Right cardiac atrium (tissue), 5 donors: ENCODE measurements around the gene ENAH. TPM values are rescaled to one million over a fixed set of nuclear protein-coding genes. Genes with fewer than 3 reads are reported as not detected.

Source experiments
- ATAC-seq, 2 donors: fragments of 200-7000 bp; cut with Tn5 transposase; one replicate each; pipeline versions ENCODE4 v1.8.0 to v1.9.1; 2020; ENCODE audit warnings: moderate library complexity in 2 of 2, mild to moderate bottlenecking in 1 of 2
- DNase-seq, 3 donors: peaks; one replicate each; pipeline ENCODE4 v3.0.0-alpha.2; 2020
- H3K27ac ChIP-seq: one replicate; pipeline ENCODE4 v1.5.1; 2013; ENCODE audit warnings: mild to moderate bottlenecking, low read length, control low read depth, moderate library complexity
- H3K27me3 ChIP-seq: one replicate; pipeline ENCODE4 v1.6.1; 2013; ENCODE audit not compliant: control insufficient read depth, insufficient read depth
- H3K4me1 ChIP-seq: one replicate; pipeline ENCODE4 v1.6.1; 2013; ENCODE audit warnings: low read length; ENCODE audit not compliant: control insufficient read depth, insufficient read depth
- H3K4me3 ChIP-seq: one replicate; pipeline ENCODE4 v1.5.1; 2013; ENCODE audit warnings: low read length, control low read depth
- H3K9me3 ChIP-seq: one replicate; pipeline ENCODE4 v1.6.1; 2013; ENCODE audit warnings: low read length; ENCODE audit not compliant: control insufficient read depth
- WGBS: extraction: QIAGEN DNeasy Blood & Tissue Kit; methylation state at CpG from one replicate; pipeline ENCODE4 v1.1.7; 2013; 5-methylcytosine and 5-hydroxymethylcytosine counted together
- intact Hi-C, 4 donors: fragments of 100-400 bp; cut with DNase I; formaldehyde crosslinking; loops; one replicate each; pipeline versions ENCODE4 v1.11.0 to v1.14.0; 2022 to 2023
- polyA plus RNA-seq: library from polyadenylated mRNA; stranded (reverse); fragments of 200-250 nt; gene quantifications from one replicate; pipeline ENCODE4 v1.2.3, GENCODE V29; 2013
- total RNA-seq, 4 donors: library from RNA; stranded (reverse); fragmentation: NEBNext Ultra II Directional; extraction: Animal tissue kit (Norgen Biotek cat#: 25700); gene quantifications; one replicate each; pipeline ENCODE4 v1.2.1, GENCODE V29; 2021
- donor health status: healthy with polysubstance abuse.
- donor health status: DM: no; HTN: yes; CAD: no.
- donor health status: DM: no; HTN: no; CAD: no.
- donor health status: DM: no; HTN: yes; CAD: no; lungs with severe emphysema.
- donor health status: DM: yes; HTN: yes; CAD: no.

Gene ENAH
- total and polyA plus RNA-seq, 5 donors, result 29.8 to 132 (median 108) TPM

- ATAC-seq, result no peak
- H3K4me1 ChIP-seq, result peaks cover 15% of the 10 kb centered on the region
- no peak overlapping the region for H3K27ac ChIP-seq
- H3K4me3 ChIP-seq, result no peak overlapping the region
- no peak for DNase-seq
- intact Hi-C loops, result no loop called here
- H3K9me3 ChIP-seq, result no peaks in the 10 kb centered on the region
- H3K27me3 ChIP-seq, result no peaks in the 10 kb centered on the region
- WGBS, result 80% methylated on average over 6 of the region's 6 CpGs
These were observed 201.6 kb downstream of the ENAH start for GRCh38 chr1:225451340-225451739.

- Histone ChIP-seq H3K4me3 (no peak overlapping the region), H3K4me1 (peaks cover 15% of the 10 kb centered on the region), H3K27me3 (no peaks in the 10 kb centered on the region), H3K9me3 (no peaks in the 10 kb centered on the region), H3K27ac (no peak overlapping the region)
- ATAC-seq (no peak), DNase-seq (peak in 2 of 3 donors; percentile 75 to 77)
- intact Hi-C loops, result no loop called here
- 61% methylated on average over 12 of the region's 12 CpGs for WGBS
These were observed 202.3 kb downstream of the ENAH start for GRCh38 chr1:225450491-225451191.

- 94% methylated on average over 5 of the region's 5 CpGs for WGBS
- ATAC-seq (no peak), DNase-seq (no peak)
- Histone ChIP-seq H3K4me3 (no peak overlapping the region), H3K27ac (no peak overlapping the region), H3K27me3 (no peaks in the 10 kb centered on the region), H3K9me3 (no peaks in the 10 kb centered on the region), H3K4me1 (peaks cover 15% of the 10 kb centered on the region)
- intact Hi-C loops, result no loop called here
These were observed 203.1 kb downstream of the ENAH start for GRCh38 chr1:225449774-225450173.

- ATAC-seq, result no peak
These were observed 203.7 kb downstream of the ENAH start for GRCh38 chr1:225449261-225449660.

GRCh38 chr1:225448146-225448805, 204.6 kb downstream of the ENAH start:
- H3K4me1 ChIP-seq, result peaks cover 14% of the 10 kb centered on the region
- intact Hi-C loops, result no loop called here
- ATAC-seq (no peak), DNase-seq (no peak)
- H3K9me3 ChIP-seq, result no peaks in the 10 kb centered on the region
- H3K27ac ChIP-seq, result peak overlapping the region; percentile 55
- H3K27me3 ChIP-seq, result no peaks in the 10 kb centered on the region
- no peak overlapping the region for H3K4me3 ChIP-seq
- WGBS, result 59% methylated on average over 9 of the region's 9 CpGs

More at GRCh38 chr1:225449261-225449660, 203.7 kb downstream of the ENAH start:
- Histone ChIP-seq H3K4me1 (peaks cover 13% of the 10 kb centered on the region), H3K9me3 (no peaks in the 10 kb centered on the region), H3K4me3 (no peak overlapping the region), H3K27me3 (no peaks in the 10 kb centered on the region), H3K27ac (no peak overlapping the region)
- 95% methylated on average over 9 of the region's 9 CpGs for WGBS
- intact Hi-C loops, result no loop called here
- no peak for DNase-seq

GRCh38 chr1:225447650-225448089, 205.3 kb downstream of the ENAH start:
- H3K4me1 ChIP-seq, result peaks cover 15% of the 10 kb centered on the region
- H3K9me3 ChIP-seq, result no peaks in the 10 kb centered on the region
- intact Hi-C loops, result no loop called here
- no peaks in the 10 kb centered on the region for H3K27me3 ChIP-seq
- DNase-seq, result peak in 2 of 3 donors; percentile 69 to 82
- H3K4me3 ChIP-seq, result no peak overlapping the region
- H3K27ac ChIP-seq, result peak overlapping the region; percentile 75
- ATAC-seq, result peak; percentile 31 to 70
- WGBS, result 15% methylated on average over 8 of the region's 8 CpGs

- H3K9me3 ChIP-seq, result no peaks in the 10 kb centered on the region
- peak overlapping the region; percentile 75 for H3K27ac ChIP-seq
- H3K27me3 ChIP-seq, result no peaks in the 10 kb centered on the region
- whole genome bisulfite sequencing, result 63% methylated on average over 9 of the region's 9 CpGs
- intact Hi-C loops, result no loop called here
- H3K4me3 ChIP-seq, result no peak overlapping the region
- peak in 1 of 3 donors; percentile 67 for DNase-seq
- ATAC-seq, result peak in 1 of 2 donors; percentile 2
- peaks cover 15% of the 10 kb centered on the region for H3K4me1 ChIP-seq
These were observed 205.8 kb downstream of the ENAH start for GRCh38 chr1:225446981-225447615.

GRCh38 chr1:225446595-225446960, 206.3 kb downstream of the ENAH start:
- no peak for DNase-seq
- intact Hi-C loops, result no loop called here
- Histone ChIP-seq H3K4me3 (no peak overlapping the region), H3K4me1 (peaks cover 15% of the 10 kb centered on the region), H3K27me3 (no peaks in the 10 kb centered on the region), H3K9me3 (no peaks in the 10 kb centered on the region), H3K27ac (no peak overlapping the region)
- 60% methylated on average over 7 of the region's 7 CpGs for WGBS
- ATAC-seq, result no peak

- Histone ChIP-seq H3K9me3 (no peaks in the 10 kb centered on the region), H3K4me3 (no peak overlapping the region), H3K4me1 (peaks cover 15% of the 10 kb centered on the region), H3K27me3 (no peaks in the 10 kb centered on the region), H3K27ac (peak overlapping the region; percentile 81)
- no peak for DNase-seq
- 66% methylated on average over 9 of the region's 9 CpGs for WGBS
- intact Hi-C loops, result no loop called here
- no peak for ATAC-seq
These were observed 207.0 kb downstream of the ENAH start for GRCh38 chr1:225445639-225446594.

GRCh38 chr1:225442123-225442505, 210.8 kb downstream of the ENAH start:
- H3K27ac ChIP-seq, result no peak overlapping the region
- DNase-seq, result no peak
- H3K4me3 ChIP-seq, result no peak overlapping the region
- peaks cover 10% of the 10 kb centered on the region for H3K4me1 ChIP-seq
- ATAC-seq, result no peak
- no peaks in the 10 kb centered on the region for H3K9me3 ChIP-seq
- WGBS, result 77% methylated on average over 3 of the region's 3 CpGs
- no peaks in the 10 kb centered on the region for H3K27me3 ChIP-seq
- intact Hi-C loops, result no loop called here
